Ovary (tissue), 3 donors: ENCODE measurements around the gene HHEX.

ENCODE experiments used
- EP300 ChIP-seq: sonication (generic); formaldehyde crosslinking; IDR thresholded peaks from one replicate; pipeline ENCODE4 v1.6.1; 2017; ENCODE audit warnings: antibody characterized with exemption
- TF ChIP-seq, protein P1 (sequence below), 3 donors: fragments of 450-650 bp in 2 of 3; fragments of 200-600 bp in 1 of 3; IDR thresholded peaks; one replicate each; pipeline versions ENCODE4 v1.5.1 to v1.8.0; 2016 to 2022; ENCODE audit warnings: antibody characterized with exemption in 3 of 3, mild to moderate bottlenecking in 1 of 3
- donor health status: DM: no; HTN: no; CAD: no.

GRCh38 chr10:92678206-92678605 is 11.5 kb upstream of the HHEX start:
- TF ChIP-seq, protein P1, sequence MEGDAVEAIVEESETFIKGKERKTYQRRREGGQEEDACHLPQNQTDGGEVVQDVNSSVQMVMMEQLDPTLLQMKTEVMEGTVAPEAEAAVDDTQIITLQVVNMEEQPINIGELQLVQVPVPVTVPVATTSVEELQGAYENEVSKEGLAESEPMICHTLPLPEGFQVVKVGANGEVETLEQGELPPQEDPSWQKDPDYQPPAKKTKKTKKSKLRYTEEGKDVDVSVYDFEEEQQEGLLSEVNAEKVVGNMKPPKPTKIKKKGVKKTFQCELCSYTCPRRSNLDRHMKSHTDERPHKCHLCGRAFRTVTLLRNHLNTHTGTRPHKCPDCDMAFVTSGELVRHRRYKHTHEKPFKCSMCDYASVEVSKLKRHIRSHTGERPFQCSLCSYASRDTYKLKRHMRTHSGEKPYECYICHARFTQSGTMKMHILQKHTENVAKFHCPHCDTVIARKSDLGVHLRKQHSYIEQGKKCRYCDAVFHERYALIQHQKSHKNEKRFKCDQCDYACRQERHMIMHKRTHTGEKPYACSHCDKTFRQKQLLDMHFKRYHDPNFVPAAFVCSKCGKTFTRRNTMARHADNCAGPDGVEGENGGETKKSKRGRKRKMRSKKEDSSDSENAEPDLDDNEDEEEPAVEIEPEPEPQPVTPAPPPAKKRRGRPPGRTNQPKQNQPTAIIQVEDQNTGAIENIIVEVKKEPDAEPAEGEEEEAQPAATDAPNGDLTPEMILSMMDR (IDR thresholded peaks at IDR 0.05), result no peak
- TF ChIP-seq EP300, result no peak
